Activated T-cell treated with anti-CD3 and anti-CD28 coated beads, Interleukin-2, amount 50 U/mL, for 24 hours (primary cell): Measurements from ENCODE around the gene FAM78B.
A peak's percentile ranks its signal among the peaks of the same experiment; 100 is the strongest.

ENCODE experiments used
- DNase-seq: peaks from one replicate; pipeline ENCODE4 v3.0.0-alpha.2; 2020
- H3K27ac Mint-ChIP-seq: 2 replicates; pipeline ENCODE4 v1.8.0; 2020; ENCODE audit warnings: mild to moderate bottlenecking, mixed read lengths
- H3K27me3 Mint-ChIP-seq: 2 replicates; pipeline ENCODE4 v1.8.0; 2020; ENCODE audit warnings: mixed read lengths
- H3K36me3 Mint-ChIP-seq: 2 replicates; pipeline ENCODE4 v1.8.0; 2020; ENCODE audit warnings: low read depth, mixed read lengths
- H3K4me1 Mint-ChIP-seq: 2 replicates; pipeline ENCODE4 v1.8.0; 2020; ENCODE audit warnings: low read depth, mixed read lengths
- H3K4me3 Mint-ChIP-seq: 2 replicates; pipeline ENCODE4 v1.8.0; 2020; ENCODE audit warnings: mild to moderate bottlenecking, moderate library complexity, mixed read lengths
- H3K9me3 Mint-ChIP-seq: 2 replicates; pipeline ENCODE4 v1.8.0; 2020; ENCODE audit warnings: mixed read lengths

The FAM78B gene

DNA sequence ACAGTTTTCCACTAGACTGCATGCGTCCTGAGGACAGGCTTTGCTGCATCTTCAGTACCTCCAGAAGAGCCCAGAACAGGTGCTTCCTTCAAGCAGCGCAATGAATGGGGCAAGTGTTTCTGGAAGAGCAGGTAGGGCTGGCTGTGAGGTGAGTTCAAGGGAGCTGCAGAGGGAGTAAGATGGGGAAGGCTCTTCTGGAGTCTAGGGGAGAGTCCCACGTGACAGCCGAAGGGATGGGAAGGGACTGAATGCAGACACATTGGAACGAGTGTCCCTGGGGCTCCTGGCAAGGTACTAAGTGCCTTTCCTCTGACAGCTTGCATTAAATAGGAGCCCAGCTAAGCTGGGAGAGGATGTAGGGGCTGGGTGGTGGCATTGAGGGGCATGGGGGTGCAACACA, 84.2 kb downstream of the FAM78B start:
- no peaks in the 10 kb centered on the region for H3K27me3 Mint-ChIP-seq
- no peak for DNase-seq
- H3K4me1 Mint-ChIP-seq, result peaks cover 33% of the 10 kb centered on the region
- H3K9me3 Mint-ChIP-seq, result no peaks in the 10 kb centered on the region
- H3K27ac Mint-ChIP-seq, result no peak overlapping the region
- H3K4me3 Mint-ChIP-seq, result no peak overlapping the region
- no peaks in the 10 kb centered on the region for H3K36me3 Mint-ChIP-seq

DNA sequence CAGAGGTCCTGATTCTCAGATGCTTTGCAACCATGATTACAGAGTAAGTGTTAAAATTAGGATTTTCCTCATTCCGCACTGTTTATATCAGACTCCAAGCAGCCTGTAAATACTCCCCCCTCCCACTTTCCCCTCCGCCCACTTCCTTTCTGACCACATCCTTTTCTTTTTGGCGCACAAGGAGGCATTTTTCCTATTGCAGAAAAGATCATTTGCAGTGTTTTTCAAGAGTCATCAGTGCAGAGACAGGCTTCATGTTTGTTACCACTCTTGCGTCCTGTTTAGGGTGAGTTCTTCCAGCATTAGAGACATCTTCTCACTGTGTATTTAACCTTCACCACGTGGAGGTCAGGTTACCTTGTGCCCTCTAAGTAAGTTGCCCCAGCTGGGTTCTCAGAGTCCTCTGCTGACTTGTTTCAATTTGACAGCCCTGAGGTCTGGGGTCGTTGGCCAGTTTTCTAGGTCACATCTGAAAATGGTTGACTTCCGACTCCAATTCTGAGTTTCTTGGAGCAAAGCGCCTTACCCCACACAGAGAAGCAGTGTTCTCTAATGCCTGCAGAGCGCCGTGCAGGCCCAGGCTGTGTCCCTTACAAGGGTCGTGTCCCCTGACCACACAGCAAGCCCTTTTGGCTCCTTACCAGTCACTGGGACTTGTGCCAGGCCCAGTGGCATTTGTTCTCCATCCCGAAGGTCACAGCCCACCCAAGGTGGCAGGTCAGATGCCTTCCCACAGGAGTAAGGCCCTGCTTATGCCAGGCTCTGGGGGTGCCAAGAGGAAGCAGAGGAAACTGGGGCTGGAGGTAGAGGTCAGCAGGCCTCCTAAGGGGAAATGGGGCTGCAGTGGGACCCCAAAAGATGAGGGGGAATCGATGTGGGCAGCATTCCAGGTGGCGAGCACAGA, 85.6 kb downstream of the FAM78B start:
- Mint-ChIP-seq H3K4me3 (peak overlapping the region; percentile 1), H3K4me1 (peaks cover 33% of the 10 kb centered on the region), H3K27ac (peak overlapping the region; percentile 12)

DNA sequence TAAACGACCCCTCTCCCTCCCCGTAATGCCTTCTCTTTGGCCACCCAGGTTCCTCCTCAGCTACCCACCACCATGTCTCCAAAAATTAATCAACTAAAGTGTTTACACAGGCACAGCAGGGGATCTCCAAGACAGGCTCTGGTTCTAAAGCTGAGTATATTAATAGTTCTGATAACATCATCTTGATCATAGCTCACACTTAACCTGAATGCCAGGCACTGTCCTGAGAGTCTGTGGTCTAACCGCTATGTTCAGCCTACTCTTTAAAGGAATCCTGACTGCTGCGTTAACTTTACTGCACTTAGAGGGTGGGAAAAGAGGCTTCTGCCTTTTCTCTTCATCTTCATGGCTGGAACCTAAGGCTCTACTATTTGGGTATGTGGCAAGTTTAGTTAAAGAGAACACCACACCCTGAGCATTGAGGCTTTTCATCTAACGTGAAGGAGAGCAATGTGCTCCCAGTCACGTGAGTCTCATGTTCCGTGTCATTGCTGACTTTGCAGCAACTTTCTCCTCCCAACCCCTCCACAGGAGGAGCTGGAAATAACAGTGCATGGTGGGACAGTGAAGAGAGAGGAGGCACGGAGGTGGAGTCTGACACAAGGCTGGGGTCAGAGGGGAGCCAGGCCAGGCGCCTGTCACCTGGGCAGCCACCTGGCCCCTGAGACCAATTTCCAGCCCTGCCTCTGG, 86.4 kb downstream of the FAM78B start:
- DNase-seq, result no peak
- H3K27ac Mint-ChIP-seq, result peak overlapping the region; percentile 12
- H3K4me1 Mint-ChIP-seq, result peaks cover 33% of the 10 kb centered on the region
- no peaks in the 10 kb centered on the region for H3K36me3 Mint-ChIP-seq
- no peaks in the 10 kb centered on the region for H3K27me3 Mint-ChIP-seq
- no peaks in the 10 kb centered on the region for H3K9me3 Mint-ChIP-seq
- peak overlapping the region; percentile 1 for H3K4me3 Mint-ChIP-seq

More for the DNA sequence above, 85.6 kb downstream of the FAM78B start:
- Mint-ChIP-seq H3K9me3 (no peaks in the 10 kb centered on the region), H3K36me3 (no peaks in the 10 kb centered on the region), H3K27me3 (no peaks in the 10 kb centered on the region)
- no peak for DNase-seq

- H3K4me1 Mint-ChIP-seq, result peaks cover 32% of the 10 kb centered on the region
- H3K4me3 Mint-ChIP-seq, result no peak overlapping the region
- no peak overlapping the region for H3K27ac Mint-ChIP-seq
- H3K27me3 Mint-ChIP-seq, result no peaks in the 10 kb centered on the region
- H3K9me3 Mint-ChIP-seq, result no peaks in the 10 kb centered on the region
- no peaks in the 10 kb centered on the region for H3K36me3 Mint-ChIP-seq
- no peak for DNase-seq
Measured at GRCh38 chr1:166079276-166079675, 87.5 kb downstream of the FAM78B start.

- H3K27me3 Mint-ChIP-seq, result no peaks in the 10 kb centered on the region
- no peak overlapping the region for H3K4me3 Mint-ChIP-seq
- no peaks in the 10 kb centered on the region for H3K36me3 Mint-ChIP-seq
- no peak overlapping the region for H3K27ac Mint-ChIP-seq
- no peaks in the 10 kb centered on the region for H3K9me3 Mint-ChIP-seq
- H3K4me1 Mint-ChIP-seq, result no peaks in the 10 kb centered on the region
- no peak for DNase-seq
Measured at GRCh38 chr1:166073489-166073888, 93.3 kb downstream of the FAM78B start.

DNA sequence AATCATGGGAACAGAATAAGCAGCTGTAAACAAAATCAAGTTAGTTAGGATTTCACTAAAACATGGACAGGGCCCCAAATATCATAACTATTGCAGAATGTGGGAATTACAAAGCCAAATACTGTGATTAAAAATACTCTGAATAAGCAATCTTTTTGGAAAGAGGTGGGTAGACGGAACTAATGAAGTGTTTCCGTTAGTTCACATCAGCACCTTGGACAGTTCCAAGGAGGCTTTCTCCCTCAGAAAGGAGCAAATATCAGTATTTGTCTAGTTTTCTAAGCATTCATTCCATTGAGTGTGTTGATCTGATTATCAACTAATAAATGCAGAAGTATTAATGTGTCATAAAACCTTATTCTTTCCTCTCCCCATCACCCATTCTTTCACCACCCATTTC, 97.4 kb downstream of the FAM78B start:
- Mint-ChIP-seq H3K27ac (no peak overlapping the region), H3K4me3 (no peak overlapping the region), H3K27me3 (no peaks in the 10 kb centered on the region), H3K4me1 (no peaks in the 10 kb centered on the region), H3K36me3 (no peaks in the 10 kb centered on the region), H3K9me3 (no peaks in the 10 kb centered on the region)
- no peak for DNase-seq

DNA sequence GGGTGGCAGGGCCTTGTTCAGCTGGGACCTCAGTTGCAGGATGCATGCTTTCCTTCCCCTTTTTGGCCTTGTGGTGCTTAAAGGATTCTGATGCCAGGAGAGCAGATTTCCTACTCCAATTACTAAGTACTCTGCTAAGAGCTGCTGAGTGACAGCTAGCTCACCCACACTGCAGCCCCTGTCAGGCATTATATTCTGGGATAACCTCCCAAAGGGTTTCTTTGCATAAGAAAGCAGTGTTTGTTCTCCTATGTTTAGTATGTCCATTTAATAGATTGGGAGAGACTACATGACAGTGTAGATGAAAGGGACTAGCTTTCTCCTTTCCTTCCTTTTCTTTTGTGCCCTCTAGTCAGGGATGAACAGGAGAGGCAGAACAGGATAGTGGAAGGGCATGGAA, 100.7 kb downstream of the FAM78B start:
- Mint-ChIP-seq H3K4me3 (no peak overlapping the region), H3K36me3 (no peaks in the 10 kb centered on the region), H3K4me1 (no peaks in the 10 kb centered on the region), H3K27ac (no peak overlapping the region), H3K27me3 (no peaks in the 10 kb centered on the region), H3K9me3 (no peaks in the 10 kb centered on the region)
- DNase-seq, result no peak

DNA sequence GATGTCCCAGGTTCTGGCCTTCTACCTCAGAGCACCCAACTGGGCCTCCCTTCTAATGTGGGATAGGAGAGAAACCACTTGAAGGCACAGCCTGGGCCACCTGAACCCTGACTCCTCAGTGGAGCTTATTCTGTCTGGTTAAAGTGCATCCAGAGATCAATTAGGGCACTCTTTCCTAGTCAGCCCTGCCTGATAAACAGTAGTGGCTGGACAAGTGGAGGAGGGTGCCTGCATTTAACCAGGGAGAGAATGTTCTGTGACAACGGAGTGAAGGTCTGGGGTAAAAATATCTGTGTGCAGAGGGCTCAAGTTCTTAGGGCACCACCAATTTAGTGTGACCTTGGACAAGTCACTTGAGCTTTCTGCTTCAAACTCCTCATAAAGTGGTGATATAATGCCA, 101.8 kb downstream of the FAM78B start:
- Mint-ChIP-seq H3K27me3 (peaks cover under 1% of the 10 kb centered on the region), H3K4me1 (no peaks in the 10 kb centered on the region), H3K27ac (no peak overlapping the region), H3K4me3 (no peak overlapping the region), H3K36me3 (no peaks in the 10 kb centered on the region), H3K9me3 (no peaks in the 10 kb centered on the region)
- DNase-seq, result no peak

GRCh38 chr1:166064313-166064926, 102.4 kb downstream of the FAM78B start:
- no peaks in the 10 kb centered on the region for H3K36me3 Mint-ChIP-seq
- no peak overlapping the region for H3K27ac Mint-ChIP-seq
- no peaks in the 10 kb centered on the region for H3K9me3 Mint-ChIP-seq
- no peak overlapping the region for H3K4me3 Mint-ChIP-seq
- no peak for DNase-seq
- H3K4me1 Mint-ChIP-seq, result no peaks in the 10 kb centered on the region
- peaks cover 4% of the 10 kb centered on the region for H3K27me3 Mint-ChIP-seq

- H3K4me1 Mint-ChIP-seq, result no peaks in the 10 kb centered on the region
- no peak overlapping the region for H3K4me3 Mint-ChIP-seq
- H3K27ac Mint-ChIP-seq, result no peak overlapping the region
- no peaks in the 10 kb centered on the region for H3K36me3 Mint-ChIP-seq
- H3K9me3 Mint-ChIP-seq, result no peaks in the 10 kb centered on the region
- peaks cover 10% of the 10 kb centered on the region for H3K27me3 Mint-ChIP-seq
- DNase-seq, result no peak
Measured at GRCh38 chr1:166063701-166064100, 103.1 kb downstream of the FAM78B start.

DNA sequence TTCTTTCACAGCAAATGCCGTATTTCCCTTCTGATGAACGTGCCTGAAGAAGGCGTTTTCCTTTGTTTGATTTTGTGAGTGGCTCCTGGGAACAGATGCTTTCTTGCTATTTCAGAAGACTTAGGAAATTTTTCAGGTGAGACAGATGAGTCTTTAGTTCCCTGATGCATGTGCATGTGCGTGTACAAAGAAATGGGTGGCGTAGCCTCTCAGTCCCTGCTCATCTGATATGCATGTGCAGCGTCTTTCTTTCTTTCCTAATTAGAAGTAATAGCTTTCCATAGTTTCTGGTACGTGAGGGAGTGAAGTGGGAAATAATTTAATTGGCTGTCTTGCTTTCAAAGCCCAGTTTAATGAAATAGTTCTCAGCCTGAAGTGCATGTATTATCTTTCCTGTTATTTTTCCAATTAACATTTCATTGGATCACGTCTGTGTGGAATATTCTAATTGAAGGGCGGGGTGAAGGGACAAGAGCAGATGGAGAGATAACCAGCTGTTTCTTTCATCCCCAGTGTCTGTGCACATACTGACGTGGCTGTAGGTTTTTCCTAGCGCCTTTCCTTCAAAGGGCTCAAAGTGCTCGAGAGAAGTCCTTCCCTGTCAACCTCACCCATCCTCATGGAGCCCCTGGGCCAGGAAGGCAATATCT, 104.3 kb downstream of the FAM78B start:
- DNase-seq, result no peak
- Mint-ChIP-seq H3K27me3 (peaks cover 10% of the 10 kb centered on the region), H3K9me3 (no peaks in the 10 kb centered on the region), H3K4me1 (no peaks in the 10 kb centered on the region), H3K36me3 (no peaks in the 10 kb centered on the region), H3K27ac (no peak overlapping the region), H3K4me3 (no peak overlapping the region)

GRCh38 chr1:166057650-166058049, 109.2 kb downstream of the FAM78B start:
- no peak for DNase-seq
- no peaks in the 10 kb centered on the region for H3K4me1 Mint-ChIP-seq
- H3K27ac Mint-ChIP-seq, result no peak overlapping the region
- H3K9me3 Mint-ChIP-seq, result no peaks in the 10 kb centered on the region
- no peaks in the 10 kb centered on the region for H3K36me3 Mint-ChIP-seq
- H3K27me3 Mint-ChIP-seq, result peaks cover 23% of the 10 kb centered on the region
- no peak overlapping the region for H3K4me3 Mint-ChIP-seq

DNA sequence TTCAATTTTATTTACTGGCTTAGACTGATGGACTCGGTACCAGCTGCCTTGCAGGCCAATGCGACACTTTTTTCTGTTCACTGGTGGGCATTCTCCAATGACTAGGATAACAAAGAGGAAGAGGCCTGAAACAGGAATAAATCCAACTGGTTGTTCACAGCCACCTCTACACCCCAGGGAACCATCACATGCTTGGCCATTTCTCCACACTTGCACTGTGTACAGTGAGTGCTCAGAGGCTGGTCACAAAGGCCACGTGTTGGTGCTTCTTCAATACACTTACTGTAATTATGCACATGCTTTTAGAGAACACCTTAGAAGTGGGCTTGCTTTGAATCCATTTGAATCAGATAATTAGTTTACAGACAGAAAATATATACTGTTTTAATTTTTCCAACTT, 113.4 kb downstream of the FAM78B start:
- no peaks in the 10 kb centered on the region for H3K9me3 Mint-ChIP-seq
- no peak overlapping the region for H3K27ac Mint-ChIP-seq
- H3K4me3 Mint-ChIP-seq, result no peak overlapping the region
- no peaks in the 10 kb centered on the region for H3K36me3 Mint-ChIP-seq
- H3K27me3 Mint-ChIP-seq, result peaks cover 26% of the 10 kb centered on the region
- DNase-seq, result no peak
- H3K4me1 Mint-ChIP-seq, result no peaks in the 10 kb centered on the region

- Mint-ChIP-seq H3K27me3 (peaks cover 7% of the 10 kb centered on the region), H3K36me3 (no peaks in the 10 kb centered on the region), H3K4me1 (no peaks in the 10 kb centered on the region), H3K9me3 (no peaks in the 10 kb centered on the region), H3K4me3 (no peak overlapping the region), H3K27ac (no peak overlapping the region)
- DNase-seq, result no peak
Measured at GRCh38 chr1:166040202-166040997, 126.4 kb downstream of the FAM78B start.
